NCI-H226 (cell line): Measurements from ENCODE around the gene FBXO4.

Experiments used
- DNase-seq: peaks from one replicate; pipeline ENCODE4 v3.0.0-alpha.2; 2015

The FBXO4 gene

GRCh38 chr5:41924872-41925554, at the start of gene FBXO4:
FBXO4 (plus strand) TSS chr5:41925281; CDS start chr5:41925310, 29 bp downstream.
- peak; percentile 86 for DNase-seq

- DNase-seq = no peak
Observed at GRCh38 chr5:41876678-41877077, 48.4 kb upstream of the FBXO4 start.

- DNase-seq = no peak
Observed at GRCh38 chr5:41877408-41877807, 47.7 kb upstream of the FBXO4 start.

- no peak for DNase-seq
Observed at GRCh38 chr5:41878173-41878572, 46.9 kb upstream of the FBXO4 start.

- no peak for DNase-seq
Observed at GRCh38 chr5:41878643-41879478, 46.2 kb upstream of the FBXO4 start.

GRCh38 chr5:41882765-41883164, 42.3 kb upstream of the FBXO4 start:
- no peak for DNase-seq

GRCh38 chr5:41883243-41883642, 41.8 kb upstream of the FBXO4 start:
- DNase-seq = no peak

GRCh38 chr5:41883936-41884335, 41.1 kb upstream of the FBXO4 start:
- DNase-seq = no peak

- DNase-seq = no peak
Observed at GRCh38 chr5:41885286-41885685, 39.8 kb upstream of the FBXO4 start.

GRCh38 chr5:41891066-41891707, 33.9 kb upstream of the FBXO4 start:
- peak; percentile 59 for DNase-seq

GRCh38 chr5:41892031-41892430, 33.0 kb upstream of the FBXO4 start:
- no peak for DNase-seq

- DNase-seq = no peak
Observed at GRCh38 chr5:41893074-41893851, 31.8 kb upstream of the FBXO4 start.

- DNase-seq = no peak
Observed at GRCh38 chr5:41896230-41896629, 28.9 kb upstream of the FBXO4 start.

- DNase-seq = no peak
Observed at GRCh38 chr5:41903382-41903891, 21.6 kb upstream of the FBXO4 start.

- peak; percentile 98 for DNase-seq
Observed at GRCh38 chr5:41903892-41904799, 20.9 kb upstream of the FBXO4 start, which contains the start of gene RIMOC1. RIMOC1 (plus strand) TSS chr5:41904344; CDS start chr5:41904368, 24 bp downstream.

- no peak for DNase-seq
Observed at GRCh38 chr5:41906151-41906550, 18.9 kb upstream of the FBXO4 start.

- peak; percentile 16 for DNase-seq
Observed at GRCh38 chr5:41908374-41909079, 16.6 kb upstream of the FBXO4 start.

GRCh38 chr5:41918105-41918504, 7.0 kb upstream of the FBXO4 start:
- no peak for DNase-seq

- no peak for DNase-seq
Observed at GRCh38 chr5:41921166-41921565, 3.9 kb upstream of the FBXO4 start.

GRCh38 chr5:41921874-41922273, 3.2 kb upstream of the FBXO4 start:
- DNase-seq = no peak

- no peak for DNase-seq
Observed at GRCh38 chr5:41924526-41924871, 582 bp upstream of the FBXO4 start.
